Activated T-helper 2 cell treated with anti-CD3 and anti-CD28 coated beads, Interferon-gamma antibody, Interleukin-2, Interleukin-4, amounts not matched to agents 10 μg/mL and 5 μg/mL and 100 μg/mL, durations not matched to agents 14 hours and 24 hours and 36 hours (primary cell): ENCODE data around the gene DOK3. TPM values are rescaled to one million over a fixed set of nuclear protein-coding genes. Genes with fewer than 3 reads are reported as not detected.

Experiments
- DNase-seq: peaks from one replicate; pipeline ENCODE4 v3.0.0; 2021; ENCODE audit warnings: low spot score
- H3K27ac Mint-ChIP-seq: one replicate; pipeline ENCODE4 v1.8.0; 2021; ENCODE audit warnings: mixed read lengths
- H3K27me3 Mint-ChIP-seq: one replicate; pipeline ENCODE4 v1.8.0; 2021; ENCODE audit warnings: low read depth, mixed read lengths
- H3K36me3 Mint-ChIP-seq: one replicate; pipeline ENCODE4 v1.8.0; 2021; ENCODE audit warnings: low read depth, mixed read lengths
- H3K4me1 Mint-ChIP-seq: one replicate; pipeline ENCODE4 v1.8.0; 2021; ENCODE audit warnings: low read depth, mixed read lengths
- H3K4me3 Mint-ChIP-seq: one replicate; pipeline ENCODE4 v1.8.0; 2021; ENCODE audit warnings: low read depth, mild to moderate bottlenecking, moderate library complexity, mixed read lengths
- H3K9me3 Mint-ChIP-seq: one replicate; pipeline ENCODE4 v1.8.0; 2021; ENCODE audit warnings: mixed read lengths
- intact Hi-C: fragments of 100-400 bp; cut with micrococcal nuclease; formaldehyde crosslinking; loops from one replicate; pipeline ENCODE4 v1.15.1; 2023
- total RNA-seq: library from RNA; stranded (reverse); gene quantifications from 2 replicates; pipeline ENCODE4 v1.2.3, GENCODE V29; 2022

DOK3 gene
- total RNA-seq, 1 donor from 2014 or later: 3.3 TPM

GRCh38 chr5:177507165-177507564 lies 2.5 kb downstream of the DOK3 start:
- no peak for DNase-seq
- Mint-ChIP-seq H3K4me1 (no peaks in the 10 kb centered on the region), H3K27ac (no peak overlapping the region), H3K4me3 (no peak overlapping the region), H3K27me3 (no peaks in the 10 kb centered on the region), H3K36me3 (peaks cover 18% of the 10 kb centered on the region), H3K9me3 (no peaks in the 10 kb centered on the region)
- intact Hi-C loops: no loop called here

DNA sequence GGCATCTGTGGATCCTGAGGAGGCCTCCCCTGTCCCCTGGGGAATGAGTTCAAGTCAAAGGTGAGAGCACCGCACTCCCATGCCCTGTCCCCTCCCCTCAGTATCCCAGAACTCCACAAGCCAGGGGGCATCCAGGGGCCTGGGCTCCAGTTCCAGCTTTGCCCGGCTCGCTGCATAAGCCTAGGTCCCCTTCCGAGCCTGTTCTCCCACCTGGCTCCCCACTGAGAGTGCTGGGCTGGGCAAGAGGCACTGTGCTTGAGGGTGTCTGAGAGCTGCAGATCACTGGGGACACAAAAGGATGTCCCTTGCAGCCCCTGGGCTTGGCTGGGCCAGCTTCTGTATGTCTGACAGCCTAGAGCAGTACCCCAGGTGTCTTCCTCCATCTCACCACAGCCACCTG lies 4.6 kb downstream of the DOK3 start:
- Mint-ChIP-seq H3K27me3 (peaks cover under 1% of the 10 kb centered on the region), H3K4me1 (no peaks in the 10 kb centered on the region), H3K4me3 (no peak overlapping the region), H3K27ac (no peak overlapping the region), H3K36me3 (no peaks in the 10 kb centered on the region), H3K9me3 (no peaks in the 10 kb centered on the region)
- intact Hi-C loops: no loop called here
- no peak for DNase-seq

DNA sequence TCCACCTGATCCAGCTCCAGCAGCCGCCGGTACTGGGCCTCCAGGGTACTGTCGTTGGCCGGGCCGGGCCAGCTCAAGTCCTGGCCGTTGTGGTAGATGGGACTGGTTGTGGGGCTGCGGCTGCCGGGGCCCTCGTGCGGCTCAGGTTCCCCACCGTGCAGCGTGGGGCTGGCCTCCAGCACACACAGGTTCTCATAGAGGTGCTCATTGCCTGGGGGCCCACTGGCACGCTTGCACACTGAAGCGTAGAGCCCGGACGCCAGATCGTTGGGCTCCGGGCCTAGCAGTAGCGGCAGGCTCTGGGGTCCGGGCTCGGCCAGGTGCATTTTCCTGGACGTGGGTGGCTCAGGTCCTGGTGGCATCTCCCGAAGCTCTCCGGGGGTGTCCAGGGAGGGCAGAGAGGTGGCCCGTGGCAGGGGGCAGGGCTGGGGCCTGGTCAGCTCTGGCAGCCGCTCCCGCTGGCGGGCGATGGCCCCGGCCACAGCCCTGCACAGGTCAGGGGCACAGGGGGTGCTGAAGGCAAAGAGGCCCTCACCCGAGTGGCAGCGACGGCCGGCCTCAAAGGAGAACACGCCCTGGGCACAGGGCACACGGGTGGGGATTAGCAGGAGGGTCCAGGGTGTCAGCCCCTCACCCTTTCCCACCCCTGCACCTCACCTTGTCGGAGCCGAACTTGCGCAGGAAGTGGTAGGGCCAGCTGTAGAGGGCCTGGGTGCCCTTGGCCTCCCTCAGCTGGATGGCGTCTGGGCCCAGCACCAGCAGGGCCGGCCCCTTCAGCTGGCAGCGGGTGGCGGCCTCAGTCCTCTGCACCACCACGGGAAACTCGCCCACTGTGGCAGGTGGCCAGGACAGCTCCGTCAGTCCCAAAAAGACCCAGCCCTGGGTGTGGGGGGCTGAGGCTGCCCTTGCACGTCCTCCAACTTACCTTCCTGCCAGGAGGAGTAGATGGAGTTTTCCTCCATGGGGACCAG lies 5.3 kb downstream of the DOK3 start:
- Mint-ChIP-seq H3K27me3 (peaks cover 7% of the 10 kb centered on the region), H3K36me3 (no peaks in the 10 kb centered on the region), H3K4me1 (peaks cover 3% of the 10 kb centered on the region), H3K9me3 (no peaks in the 10 kb centered on the region), H3K4me3 (no peak overlapping the region), H3K27ac (no peak overlapping the region)
- intact Hi-C loops: no loop called here
- no peak for DNase-seq

DNA sequence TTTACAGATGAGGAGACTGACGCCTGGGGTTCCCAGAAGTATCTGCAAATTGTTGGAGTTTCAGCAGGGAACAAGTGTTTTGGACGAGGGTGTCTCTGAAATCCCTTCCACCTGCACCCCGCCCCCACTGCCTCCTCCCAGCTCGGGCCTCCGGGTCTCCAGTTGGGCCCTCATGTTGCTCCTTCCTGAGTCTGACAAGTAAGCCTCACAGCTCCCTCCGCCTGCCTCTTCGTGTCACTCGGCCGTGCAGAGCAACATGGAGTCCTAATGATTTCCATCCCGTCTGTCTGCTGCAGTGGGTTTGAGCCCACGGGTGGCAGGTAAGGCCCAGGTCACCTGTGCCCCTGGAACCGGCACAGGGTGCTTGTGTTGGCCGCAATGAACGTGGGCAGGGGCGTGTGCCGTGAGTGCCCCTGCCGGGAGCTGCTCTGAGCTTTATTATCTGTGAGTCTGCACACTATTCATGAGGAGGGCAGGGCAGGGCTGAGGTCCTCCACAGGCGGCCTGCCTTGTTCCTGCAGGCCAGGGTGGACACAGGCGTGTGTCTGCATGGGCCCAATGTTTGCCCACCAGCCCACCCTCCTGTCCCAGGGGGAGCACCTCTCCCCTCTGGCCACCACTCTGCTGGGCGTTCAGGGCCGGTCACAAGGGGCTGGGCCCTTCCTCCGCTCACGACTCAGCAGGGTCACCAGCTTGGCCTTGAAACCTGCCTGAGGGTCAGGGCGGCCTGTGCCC lies 6.1 kb downstream of the DOK3 start:
- Mint-ChIP-seq H3K36me3 (no peaks in the 10 kb centered on the region), H3K27ac (no peak overlapping the region), H3K9me3 (no peaks in the 10 kb centered on the region), H3K4me3 (no peak overlapping the region), H3K4me1 (peaks cover 3% of the 10 kb centered on the region), H3K27me3 (peaks cover 11% of the 10 kb centered on the region)
- intact Hi-C loops: no loop called here
- DNase-seq: no peak

- Mint-ChIP-seq H3K27me3 (peaks cover 15% of the 10 kb centered on the region), H3K36me3 (no peaks in the 10 kb centered on the region), H3K27ac (no peak overlapping the region), H3K4me3 (no peak overlapping the region), H3K4me1 (peaks cover 6% of the 10 kb centered on the region), H3K9me3 (no peaks in the 10 kb centered on the region)
- intact Hi-C loops: no loop called here
- DNase-seq: no peak
Observed at GRCh38 chr5:177502886-177503285, 6.7 kb downstream of the DOK3 start.

- intact Hi-C loops: loop anchor here (1.0 to 2.0 kb wide), 2 partner anchors 112 to 193 kb away; no protein-coding TSS in a partner anchor
- no peak overlapping the region for H3K27ac Mint-ChIP-seq
- no peaks in the 10 kb centered on the region for H3K36me3 Mint-ChIP-seq
- H3K4me1 Mint-ChIP-seq: peaks cover 6% of the 10 kb centered on the region
- no peak for DNase-seq
- H3K4me3 Mint-ChIP-seq: no peak overlapping the region
- H3K27me3 Mint-ChIP-seq: peaks cover 18% of the 10 kb centered on the region
- no peaks in the 10 kb centered on the region for H3K9me3 Mint-ChIP-seq
Observed at GRCh38 chr5:177501874-177502678, 7.5 kb downstream of the DOK3 start.

- intact Hi-C loops: loop anchor here (1.0 to 2.0 kb wide), 2 partner anchors 111 to 192 kb away; no protein-coding TSS in a partner anchor
- H3K4me3 Mint-ChIP-seq: no peak overlapping the region
- H3K9me3 Mint-ChIP-seq: no peaks in the 10 kb centered on the region
- DNase-seq: peak; percentile 71
- peaks cover 10% of the 10 kb centered on the region for H3K4me1 Mint-ChIP-seq
- no peak overlapping the region for H3K27ac Mint-ChIP-seq
- no peaks in the 10 kb centered on the region for H3K36me3 Mint-ChIP-seq
- peaks cover 18% of the 10 kb centered on the region for H3K27me3 Mint-ChIP-seq
Observed at GRCh38 chr5:177500685-177501522, 8.7 kb downstream of the DOK3 start.

DNA sequence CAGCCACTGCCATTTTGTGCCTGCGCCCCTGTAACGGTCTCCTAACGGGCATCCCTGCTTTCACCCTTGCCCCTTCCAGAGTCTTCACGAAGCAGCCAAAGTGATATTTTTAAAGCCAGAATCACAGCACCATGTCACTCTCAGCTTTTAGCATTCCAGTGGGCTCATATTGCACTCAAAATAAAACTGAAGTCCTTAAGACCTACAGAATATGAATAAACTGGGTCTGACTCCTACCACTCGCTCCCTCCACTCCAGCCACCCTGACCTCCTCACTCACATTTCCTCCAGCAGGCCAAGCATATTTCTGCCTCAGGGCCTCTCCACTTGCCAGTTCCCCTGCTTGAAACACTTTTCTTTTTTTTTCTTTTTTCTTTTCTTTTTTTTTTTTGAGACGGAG lies 9.8 kb downstream of the DOK3 start:
- no peaks in the 10 kb centered on the region for H3K36me3 Mint-ChIP-seq
- peaks cover 18% of the 10 kb centered on the region for H3K27me3 Mint-ChIP-seq
- intact Hi-C loops: loop anchor here (2.0 to 5.0 kb wide), 2 partner anchors 191 to 388 kb away; no protein-coding TSS in a partner anchor
- peak overlapping the region; percentile 34 for H3K4me3 Mint-ChIP-seq
- no peaks in the 10 kb centered on the region for H3K9me3 Mint-ChIP-seq
- no peak overlapping the region for H3K27ac Mint-ChIP-seq
- DNase-seq: no peak
- peaks cover 14% of the 10 kb centered on the region for H3K4me1 Mint-ChIP-seq

DNA sequence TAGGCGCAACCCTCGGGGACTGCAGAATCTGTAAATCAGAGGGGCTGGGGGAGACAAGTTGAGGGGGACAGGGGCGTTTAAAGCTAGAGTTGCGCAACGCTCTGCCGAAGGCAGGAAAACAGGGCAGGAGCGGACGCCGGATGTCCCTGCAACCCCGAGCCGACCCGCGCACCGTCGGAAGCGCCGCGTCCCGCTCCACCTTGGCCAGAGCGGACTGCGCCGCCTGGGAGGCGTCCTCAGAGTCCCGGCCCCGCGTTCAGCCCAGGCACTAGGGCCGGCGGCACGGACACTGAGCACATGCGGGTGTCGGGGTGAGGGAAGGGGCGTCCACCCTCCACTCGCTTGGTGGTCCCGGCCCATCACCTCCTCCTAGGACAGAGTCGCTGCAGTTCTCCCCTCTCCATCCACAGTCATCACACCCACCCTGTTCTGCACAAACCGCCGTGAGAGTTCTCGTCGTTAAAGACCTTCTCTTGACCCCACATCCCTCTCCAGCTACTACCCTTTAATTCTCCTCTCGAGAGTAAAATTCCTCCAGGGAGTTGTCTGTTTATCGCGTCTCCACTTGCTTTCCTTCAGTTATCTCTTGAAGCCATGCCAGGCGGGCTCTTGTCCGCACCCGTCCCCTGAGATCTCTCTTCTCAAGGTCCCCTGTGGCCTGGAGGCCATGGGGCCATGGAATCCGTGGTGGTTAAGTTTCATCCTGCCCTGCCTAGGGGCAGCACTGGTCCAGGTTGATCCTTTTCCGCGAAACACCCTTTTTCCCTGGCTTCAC lies 11.4 kb downstream of the DOK3 start:
- peaks cover 22% of the 10 kb centered on the region for H3K4me1 Mint-ChIP-seq
- peak overlapping the region; percentile 86 for H3K4me3 Mint-ChIP-seq
- peaks cover 18% of the 10 kb centered on the region for H3K27me3 Mint-ChIP-seq
- H3K36me3 Mint-ChIP-seq: peaks cover 2% of the 10 kb centered on the region
- no peaks in the 10 kb centered on the region for H3K9me3 Mint-ChIP-seq
- no peak for DNase-seq
- intact Hi-C loops: loop anchor here (5.0 kb wide), 1 partner anchor 386 kb away; no protein-coding TSS in a partner anchor
- peak overlapping the region; percentile 62 for H3K27ac Mint-ChIP-seq

- Mint-ChIP-seq H3K4me3 (peak within 1 kb of the TSS; percentile 86), H3K9me3 (no peaks in the 10 kb centered on the region), H3K27me3 (peaks cover 18% of the 10 kb centered on the region), H3K36me3 (peaks cover 9% of the 10 kb centered on the region), H3K4me1 (peaks cover 23% of the 10 kb centered on the region), H3K27ac (peak within 1 kb of the TSS; percentile 62)
- intact Hi-C loops: loop anchor here (1.0 to 5.0 kb wide), 7 partner anchors 19 to 385 kb away; partner anchors contain the start of genes DDX41 and GRK6
- peak; percentile 93 for DNase-seq
Observed at GRCh38 chr5:177497292-177498012, 12.2 kb downstream of the DOK3 start, which contains the start of gene PDLIM7. Gene PDLIM7, minus strand, starts transcription at chr5:177497604. Its CDS starts 1,092 bp downstream, at chr5:177496512.
